ENCODE results near the gene KRTAP3-1. TPM values are rescaled to one million over a fixed set of nuclear protein-coding genes. Genes with fewer than 3 reads are reported as not detected.
"Not testable (repeated sequence)": the region's sequence is repeated elsewhere in the genome, so short reads cannot be mapped to it uniquely, and the experiment has no call there.

Gene KRTAP3-1
- total RNA-seq, 1 donor from 2014 or later, result not detected

GRCh38 chr17:41015454-41015853, 6.5 kb upstream of the KRTAP3-1 start:
- no peak for DNase-seq (ENCODE audit: low read depth in 2 of 2)

- no peak for DNase-seq (ENCODE audit: low read depth in 2 of 2)
Observed at GRCh38 chr17:41013606-41014005, 4.7 kb upstream of the KRTAP3-1 start.

- DNase-seq (ENCODE audit: low read depth in 2 of 2), result no peak
Observed at GRCh38 chr17:41013181-41013580, 4.3 kb upstream of the KRTAP3-1 start.

- DNase-seq (ENCODE audit: low read depth in 2 of 2), result no peak
Observed at GRCh38 chr17:41012326-41013120, 3.6 kb upstream of the KRTAP3-1 start.

GRCh38 chr17:41010441-41010840, 1.5 kb upstream of the KRTAP3-1 start:
- DNase-seq (ENCODE audit: low read depth in 2 of 2), result no peak

GRCh38 chr17:41009936-41010335, 1.0 kb upstream of the KRTAP3-1 start:
- no peak for DNase-seq (ENCODE audit: low read depth in 2 of 2)

- no peak for DNase-seq (ENCODE audit: low read depth in 2 of 2)
Observed at GRCh38 chr17:41009301-41009760, 403 bp upstream of the KRTAP3-1 start.

- DNase-seq (ENCODE audit: low read depth in 2 of 2), result no peak
Observed at GRCh38 chr17:41004397-41004796, 4.5 kb downstream of the KRTAP3-1 start.

GRCh38 chr17:41003926-41004325, 5.0 kb downstream of the KRTAP3-1 start:
- DNase-seq (ENCODE audit: low read depth in 2 of 2), result no peak

GRCh38 chr17:41002814-41003213, 6.1 kb downstream of the KRTAP3-1 start:
- no peak for DNase-seq (ENCODE audit: low read depth in 2 of 2)

- no peak for DNase-seq (ENCODE audit: low read depth in 2 of 2)
Observed at GRCh38 chr17:41001795-41002194, 7.1 kb downstream of the KRTAP3-1 start.

GRCh38 chr17:40999563-40999962, 9.4 kb downstream of the KRTAP3-1 start, which contains the start of gene KRTAP3-2:
KRTAP3-2 (minus strand) TSS chr17:40999906; CDS start chr17:40999853, 53 bp downstream.
- not testable (repeated sequence) for DNase-seq (ENCODE audit: low read depth in 2 of 2)

GRCh38 chr17:40997361-40997760, 11.6 kb downstream of the KRTAP3-1 start:
- no peak for DNase-seq (ENCODE audit: low read depth in 2 of 2)

GRCh38 chr17:40996829-40997228, 12.1 kb downstream of the KRTAP3-1 start:
- no peak for DNase-seq (ENCODE audit: low read depth in 2 of 2)

GRCh38 chr17:40995116-40995515, 13.8 kb downstream of the KRTAP3-1 start:
- no peak for DNase-seq (ENCODE audit: low read depth in 2 of 2)

- no peak for DNase-seq (ENCODE audit: low read depth in 2 of 2)
Observed at GRCh38 chr17:40993839-40994238, 15.1 kb downstream of the KRTAP3-1 start, which contains the start of gene KRTAP3-3. KRTAP3-3 (minus strand) TSS chr17:40994164; CDS start chr17:40994097, 67 bp downstream.

GRCh38 chr17:40993084-40993483, 15.8 kb downstream of the KRTAP3-1 start:
- DNase-seq (ENCODE audit: low read depth in 2 of 2), result no peak

- no peak for DNase-seq (ENCODE audit: low read depth in 2 of 2)
Observed at GRCh38 chr17:40992666-40993065, 16.3 kb downstream of the KRTAP3-1 start.

GRCh38 chr17:40986920-40987319, 22.0 kb downstream of the KRTAP3-1 start:
- DNase-seq (ENCODE audit: low read depth in 2 of 2), result no peak

GRCh38 chr17:40984226-40984625, 24.7 kb downstream of the KRTAP3-1 start, which contains the start of gene KRT40:
KRT40 (minus strand) TSS chr17:40984326; CDS start chr17:40984273, 53 bp downstream.
- no peak for DNase-seq (ENCODE audit: low read depth in 2 of 2)

GRCh38 chr17:40981115-40981514, 27.8 kb downstream of the KRTAP3-1 start:
- no peak for DNase-seq (ENCODE audit: low read depth in 2 of 2)

GRCh38 chr17:40980596-40980995, 28.3 kb downstream of the KRTAP3-1 start:
- DNase-seq (ENCODE audit: low read depth in 2 of 2), result no peak

- DNase-seq (ENCODE audit: low read depth in 2 of 2), result no peak
Observed at GRCh38 chr17:40980117-40980516, 28.8 kb downstream of the KRTAP3-1 start.

All from lung microvascular endothelial cell (primary cell).